ENCODE measurements around the gene OR2AP1.

- TF ChIP-seq REST (IDR thresholded peaks at IDR 0.05; ENCODE audit: insufficient read depth in 1 of 2, low read depth in 2 of 2, low read length in 1 of 2) (no peak), POLR2AphosphoS5 (IDR thresholded peaks at IDR 0.05; ENCODE audit: low read depth, low read length) (no peak), SIN3A (IDR thresholded peaks at IDR 0.05; ENCODE audit: borderline replicate concordance, insufficient read depth, low read depth, low read length) (no peak), TCF7L2 (IDR thresholded peaks at IDR 0.05; ENCODE audit: low read depth, low read length) (no peak)
- TF ChIP-seq, protein P1, sequence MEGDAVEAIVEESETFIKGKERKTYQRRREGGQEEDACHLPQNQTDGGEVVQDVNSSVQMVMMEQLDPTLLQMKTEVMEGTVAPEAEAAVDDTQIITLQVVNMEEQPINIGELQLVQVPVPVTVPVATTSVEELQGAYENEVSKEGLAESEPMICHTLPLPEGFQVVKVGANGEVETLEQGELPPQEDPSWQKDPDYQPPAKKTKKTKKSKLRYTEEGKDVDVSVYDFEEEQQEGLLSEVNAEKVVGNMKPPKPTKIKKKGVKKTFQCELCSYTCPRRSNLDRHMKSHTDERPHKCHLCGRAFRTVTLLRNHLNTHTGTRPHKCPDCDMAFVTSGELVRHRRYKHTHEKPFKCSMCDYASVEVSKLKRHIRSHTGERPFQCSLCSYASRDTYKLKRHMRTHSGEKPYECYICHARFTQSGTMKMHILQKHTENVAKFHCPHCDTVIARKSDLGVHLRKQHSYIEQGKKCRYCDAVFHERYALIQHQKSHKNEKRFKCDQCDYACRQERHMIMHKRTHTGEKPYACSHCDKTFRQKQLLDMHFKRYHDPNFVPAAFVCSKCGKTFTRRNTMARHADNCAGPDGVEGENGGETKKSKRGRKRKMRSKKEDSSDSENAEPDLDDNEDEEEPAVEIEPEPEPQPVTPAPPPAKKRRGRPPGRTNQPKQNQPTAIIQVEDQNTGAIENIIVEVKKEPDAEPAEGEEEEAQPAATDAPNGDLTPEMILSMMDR (IDR thresholded peaks at IDR 0.05), result no peak
Measured at GRCh38 chr12:55614764-55615163, 42.5 kb downstream of the OR2AP1 start.
